Measurements from ENCODE around the gene RFXANK.
"Not testable (repeated sequence)": the region's sequence is repeated elsewhere in the genome, so short reads cannot be mapped to it uniquely, and the experiment has no call there.

RFXANK gene

GRCh38 chr19:19170053-19170872, 21.8 kb upstream of the RFXANK start, which contains the start of gene MEF2B:
Gene MEF2B (minus strand): TSS chr19:19170263. CDS start chr19:19150735, 19,528 bp downstream.
- DNase-seq: peak; percentile 92

GRCh38 chr19:19170873-19171672, 21.0 kb upstream of the RFXANK start:
- DNase-seq: no peak

- DNase-seq: no peak
These were observed 20.1 kb upstream of the RFXANK start for GRCh38 chr19:19171821-19172532.

GRCh38 chr19:19173243-19173642, 18.8 kb upstream of the RFXANK start:
- DNase-seq: not testable (repeated sequence)

- DNase-seq: no peak
These were observed 15.1 kb upstream of the RFXANK start for GRCh38 chr19:19176950-19177349.

GRCh38 chr19:19179548-19180441, 12.3 kb upstream of the RFXANK start:
- no peak for DNase-seq

- no peak for DNase-seq
These were observed 10.5 kb upstream of the RFXANK start for GRCh38 chr19:19181488-19181998.

- DNase-seq: peak; percentile 88
These were observed 6.0 kb upstream of the RFXANK start for GRCh38 chr19:19185853-19186740.

- no peak for DNase-seq
These were observed 5.3 kb upstream of the RFXANK start for GRCh38 chr19:19186742-19187141.

- DNase-seq: no peak
These were observed 335 bp upstream of the RFXANK start for GRCh38 chr19:19191768-19192077.

- DNase-seq: no peak
These were observed 909 bp downstream of the RFXANK start for GRCh38 chr19:19192910-19193423.

- DNase-seq: no peak
These were observed 1.9 kb downstream of the RFXANK start for GRCh38 chr19:19193926-19194325.

- DNase-seq: no peak
These were observed 9.9 kb downstream of the RFXANK start for GRCh38 chr19:19201697-19202630.

- no peak for DNase-seq
These were observed 10.6 kb downstream of the RFXANK start for GRCh38 chr19:19202707-19203011.

- DNase-seq: peak; percentile 97
These were observed 11.2 kb downstream of the RFXANK start, which contains the start of gene NR2C2AP for GRCh38 chr19:19203012-19203856. Gene NR2C2AP (minus strand): TSS chr19:19203414. CDS start chr19:19203060, 354 bp downstream.

- DNase-seq: no peak
These were observed 12.1 kb downstream of the RFXANK start for GRCh38 chr19:19204181-19204580.

GRCh38 chr19:19205416-19206410, 13.7 kb downstream of the RFXANK start:
- DNase-seq: no peak

Measured in activated effector memory CD4-positive, alpha-beta T cell treated with anti-CD3 and anti-CD28 coated beads, Interleukin-2, amount 50 U/mL, for 16 hours (primary cell).